Measurements from ENCODE around the gene UXS1. TPM values are rescaled to one million over a fixed set of nuclear protein-coding genes. Genes with fewer than 3 reads are reported as not detected.
A peak's percentile ranks its signal among the peaks of the same experiment; 100 is the strongest.

UXS1 gene
- total RNA-seq, 1 donor from 2014 or later, result 18.2 TPM

DNA sequence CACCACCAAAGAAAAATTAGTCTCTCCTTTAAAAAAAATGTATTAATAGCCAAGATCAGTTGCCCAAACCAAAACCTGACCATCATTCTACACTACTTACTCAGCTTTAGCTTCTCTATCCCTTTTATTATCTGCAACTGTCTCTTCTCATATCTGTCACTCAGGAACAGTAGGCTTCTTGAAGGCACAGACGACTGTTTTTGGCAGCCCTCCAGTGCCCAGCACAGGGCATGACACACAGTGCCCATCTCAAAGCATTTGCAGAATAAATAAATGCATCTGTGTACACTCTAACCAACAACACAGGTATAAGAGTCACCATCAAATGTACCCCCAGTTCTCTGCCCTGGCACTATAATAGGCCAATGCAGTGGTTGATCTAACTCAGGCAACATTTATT, 117.2 kb downstream of the UXS1 start:
- no peak for ATAC-seq

DNA sequence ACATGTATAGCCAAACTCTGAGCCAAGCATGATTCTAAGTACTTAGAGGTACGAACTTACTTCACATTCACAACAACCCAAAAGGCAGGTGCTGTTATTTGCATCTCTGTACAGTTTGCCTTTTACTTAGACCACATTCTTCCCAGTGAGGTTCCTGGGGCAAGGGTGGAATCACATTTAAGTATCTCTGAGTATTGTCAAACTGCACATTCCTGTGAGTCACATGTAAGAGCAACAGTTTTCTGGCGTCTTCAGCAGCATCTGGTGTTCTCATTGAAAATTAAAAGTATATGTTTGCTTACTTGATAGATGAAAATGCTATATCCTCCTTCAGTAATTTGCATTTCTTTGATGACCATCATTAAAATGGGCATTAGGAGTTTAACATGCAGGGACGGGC, 119.1 kb downstream of the UXS1 start:
- no peak for ATAC-seq

DNA sequence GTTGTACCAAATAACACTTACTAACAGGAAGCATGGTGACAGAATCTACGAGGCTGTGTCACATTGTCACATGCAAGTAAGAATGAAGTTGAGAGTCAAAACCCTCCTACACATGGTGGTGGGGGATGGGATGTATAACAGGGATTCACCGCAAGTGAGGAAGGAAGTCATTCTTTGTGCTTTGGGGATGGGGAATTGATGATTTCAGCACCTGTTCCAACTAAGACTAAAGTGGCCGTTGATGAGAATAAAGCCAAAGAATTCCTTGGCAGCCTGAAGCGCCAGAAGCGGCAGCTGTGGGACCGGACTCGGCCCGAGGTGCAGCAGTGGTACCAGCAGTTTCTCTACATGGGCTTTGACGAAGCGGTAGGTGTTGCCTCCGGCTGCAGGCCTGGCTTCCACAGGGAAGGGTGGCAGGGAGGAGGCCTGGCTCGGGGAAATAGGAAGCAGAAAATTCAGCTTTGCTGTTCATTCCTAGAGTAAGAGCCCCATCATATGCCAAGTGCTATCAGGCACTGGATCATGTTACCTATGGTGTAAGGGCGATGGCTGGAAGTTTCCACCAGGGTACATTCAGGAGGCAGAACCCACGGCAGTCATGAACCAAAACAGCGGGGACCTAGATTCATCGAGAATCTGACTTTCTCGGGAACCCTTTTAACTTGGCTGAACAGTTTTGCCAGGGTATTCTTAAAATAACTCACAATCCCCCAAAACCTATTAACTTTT, 120.3 kb downstream of the UXS1 start:
- no peak for ATAC-seq

DNA sequence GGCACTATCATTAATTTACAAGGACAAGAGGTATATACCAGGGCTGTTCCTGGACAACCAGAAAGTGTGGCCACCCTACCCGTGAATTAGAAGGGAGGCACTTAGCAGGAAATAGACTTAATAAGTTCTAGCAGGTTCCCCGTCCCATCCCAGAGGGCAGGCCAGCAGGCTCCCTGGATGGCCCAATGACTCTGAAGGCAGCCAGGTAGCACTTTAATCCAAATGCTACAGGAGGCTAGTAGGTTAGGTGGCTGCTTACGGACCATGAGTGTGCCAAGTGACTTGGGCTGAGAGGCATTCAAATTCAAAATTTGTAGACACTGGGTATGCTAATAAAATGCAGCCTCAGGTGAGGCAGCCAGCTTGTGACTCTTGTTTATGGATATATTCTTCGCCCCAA, 123.9 kb downstream of the UXS1 start:
- no peak for ATAC-seq

DNA sequence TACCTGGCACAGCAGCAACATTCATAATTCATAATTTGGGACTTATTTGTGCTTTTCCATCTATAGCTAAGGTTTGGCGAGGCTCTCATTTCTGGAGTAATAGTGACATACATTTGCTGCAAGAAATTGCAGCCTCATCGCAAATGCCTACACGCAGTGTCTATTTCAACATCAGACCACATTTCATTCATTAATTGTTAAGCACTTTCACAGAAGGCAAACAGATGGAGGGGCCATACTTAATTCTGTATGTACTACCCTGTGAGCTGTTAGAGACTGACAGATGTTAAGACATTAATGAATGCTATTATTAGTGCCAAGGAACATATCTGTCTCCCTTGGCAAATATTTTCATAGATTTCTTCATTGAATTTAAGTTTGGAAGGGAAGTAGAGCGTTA, 125.7 kb downstream of the UXS1 start:
- no peak for ATAC-seq

DNA sequence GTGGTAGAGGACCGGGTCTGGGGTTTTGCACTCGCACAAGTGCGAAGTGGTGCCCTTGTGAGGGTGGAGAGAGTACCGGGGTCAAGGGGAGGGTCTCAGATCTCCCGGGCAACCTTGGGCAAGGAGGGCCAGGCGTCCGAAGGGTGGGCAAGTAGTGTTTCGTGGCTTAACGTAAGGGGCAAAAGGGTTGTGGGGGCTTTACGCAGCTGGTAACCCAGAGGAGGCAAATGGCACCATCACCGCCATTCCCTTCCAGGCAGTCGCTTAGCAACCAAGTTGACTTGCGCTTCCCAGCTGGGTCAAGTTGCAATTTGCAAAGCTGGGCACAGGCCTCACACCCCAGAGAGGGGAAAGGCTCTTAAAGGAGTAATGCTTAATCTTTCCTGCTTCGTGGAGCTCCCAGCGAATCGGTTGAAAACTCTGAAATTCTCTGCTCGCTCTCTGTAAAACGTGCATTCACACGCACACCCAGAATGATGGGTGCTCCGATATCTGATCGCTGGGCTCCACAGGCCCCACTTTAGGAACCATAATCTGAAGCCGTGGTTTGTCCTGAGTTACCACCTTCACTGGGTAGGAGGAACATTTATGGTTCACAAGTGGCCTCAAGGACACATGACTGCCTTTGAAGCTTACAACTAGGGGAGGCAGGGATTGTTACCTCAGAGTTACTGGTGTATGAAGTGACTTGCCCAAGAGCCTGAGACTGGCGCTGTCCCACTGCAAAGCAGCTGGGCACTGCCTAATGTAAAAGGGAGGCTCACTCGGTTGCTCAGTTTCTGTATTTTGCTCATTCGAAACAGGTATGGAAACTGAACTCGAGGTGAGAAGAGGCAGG, 127.9 kb downstream of the UXS1 start:
- ATAC-seq, result no peak

DNA sequence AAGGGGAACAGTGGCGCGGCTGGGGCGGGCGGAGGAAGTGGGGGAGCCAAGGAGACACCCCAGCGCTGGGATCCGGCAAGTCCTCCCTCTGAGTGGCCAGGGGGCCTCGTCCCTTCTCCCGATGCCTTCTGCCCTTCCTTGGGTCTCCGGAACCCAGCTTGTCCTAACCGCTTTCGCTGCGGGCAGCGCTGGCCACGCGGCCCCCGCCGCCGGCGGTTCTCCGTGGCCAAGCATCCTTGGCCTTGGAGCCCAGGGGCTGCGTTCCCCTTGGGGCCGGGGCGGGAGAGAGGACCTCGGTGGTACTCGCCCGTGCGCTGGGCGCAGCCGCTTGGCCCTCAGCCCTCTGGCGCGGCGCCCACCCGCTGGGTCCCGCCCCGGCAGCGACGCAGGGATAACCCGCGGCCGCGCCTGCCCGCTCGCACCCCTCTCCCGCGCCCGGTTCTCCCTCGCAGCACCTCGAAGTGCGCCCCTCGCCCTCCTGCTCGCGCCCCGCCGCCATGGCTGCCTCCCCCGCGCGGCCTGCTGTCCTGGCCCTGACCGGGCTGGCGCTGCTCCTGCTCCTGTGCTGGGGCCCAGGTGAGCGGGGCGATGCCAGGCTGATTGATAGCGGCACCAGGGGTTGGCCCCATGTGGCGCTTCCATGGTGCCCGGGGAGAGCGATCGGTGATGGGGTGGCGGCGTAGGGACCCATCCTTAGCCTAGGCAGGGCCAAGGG, 128.7 kb downstream of the UXS1 start:
- ATAC-seq, result peak; percentile 26

DNA sequence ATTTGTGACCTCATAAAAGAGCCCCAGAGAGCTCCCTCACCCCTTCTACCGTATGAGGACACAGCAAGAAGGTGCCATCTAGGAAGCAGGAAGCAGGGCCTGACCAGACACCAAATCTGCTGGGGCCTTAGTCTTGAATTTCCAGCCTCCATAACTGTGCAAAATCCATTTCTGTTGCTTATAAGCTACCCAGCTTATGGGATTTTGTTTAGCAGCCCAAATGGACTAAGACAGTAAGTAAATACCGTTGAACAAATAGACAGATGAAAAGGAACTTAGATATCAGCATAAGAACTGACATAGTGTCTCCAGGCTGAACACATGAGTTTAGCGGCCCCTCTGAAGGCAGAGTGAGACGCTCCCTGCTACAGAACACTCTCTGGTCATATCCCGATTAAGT, 130.9 kb downstream of the UXS1 start:
- ATAC-seq, result no peak

DNA sequence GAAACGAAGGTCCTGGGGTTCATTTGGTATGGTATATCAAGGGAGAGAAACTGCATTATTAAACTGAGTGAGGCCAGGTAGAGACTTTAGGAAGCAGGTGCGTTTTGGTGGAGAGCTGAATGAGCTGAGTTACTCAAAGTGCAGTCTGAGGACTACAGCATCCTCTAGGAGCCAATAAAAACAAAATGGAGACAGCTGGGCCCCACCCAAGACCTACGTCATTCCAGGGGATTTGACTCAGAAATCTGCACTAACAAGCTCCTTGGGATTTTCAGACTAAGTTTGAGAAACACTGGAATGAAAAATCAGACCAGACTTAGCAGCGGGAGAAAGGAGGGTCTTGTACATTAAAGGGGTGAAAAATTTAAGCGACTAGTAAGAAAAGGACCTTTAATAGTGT, 131.5 kb downstream of the UXS1 start:
- no peak for ATAC-seq

DNA sequence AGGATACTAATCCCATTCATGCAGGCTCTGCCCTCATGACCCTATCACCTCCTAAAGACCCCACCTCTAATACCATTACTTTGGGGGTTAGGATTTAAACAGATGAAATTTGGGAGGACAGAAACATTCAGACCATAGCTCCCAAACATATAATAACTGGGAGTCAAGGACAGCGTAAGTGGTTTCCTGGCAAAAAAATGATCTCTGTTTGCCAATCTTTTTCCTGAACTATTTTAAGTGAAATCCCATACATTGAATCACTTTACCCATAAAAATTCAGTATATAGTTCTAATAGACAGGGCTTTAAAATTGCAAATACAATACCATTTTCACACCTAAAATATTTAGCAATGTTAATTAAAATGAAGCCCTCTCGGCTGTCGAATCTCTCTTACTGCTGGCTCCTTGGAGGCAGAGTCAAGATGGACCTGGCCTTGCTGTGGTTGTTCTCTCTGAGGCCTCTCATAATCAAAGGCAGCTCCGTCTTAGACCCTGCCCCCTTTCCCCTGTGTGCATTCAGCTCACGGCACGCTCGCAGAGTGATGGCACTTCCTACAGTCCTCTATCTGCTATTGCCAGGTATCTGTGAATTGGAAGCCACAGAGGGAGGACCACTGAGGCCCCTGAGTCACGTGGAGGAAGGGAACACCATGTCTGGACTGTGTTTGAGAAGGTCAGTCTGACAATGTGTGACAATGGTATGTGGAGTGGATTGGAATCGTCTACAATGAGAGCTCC, 132.3 kb downstream of the UXS1 start:
- ATAC-seq, result no peak

DNA sequence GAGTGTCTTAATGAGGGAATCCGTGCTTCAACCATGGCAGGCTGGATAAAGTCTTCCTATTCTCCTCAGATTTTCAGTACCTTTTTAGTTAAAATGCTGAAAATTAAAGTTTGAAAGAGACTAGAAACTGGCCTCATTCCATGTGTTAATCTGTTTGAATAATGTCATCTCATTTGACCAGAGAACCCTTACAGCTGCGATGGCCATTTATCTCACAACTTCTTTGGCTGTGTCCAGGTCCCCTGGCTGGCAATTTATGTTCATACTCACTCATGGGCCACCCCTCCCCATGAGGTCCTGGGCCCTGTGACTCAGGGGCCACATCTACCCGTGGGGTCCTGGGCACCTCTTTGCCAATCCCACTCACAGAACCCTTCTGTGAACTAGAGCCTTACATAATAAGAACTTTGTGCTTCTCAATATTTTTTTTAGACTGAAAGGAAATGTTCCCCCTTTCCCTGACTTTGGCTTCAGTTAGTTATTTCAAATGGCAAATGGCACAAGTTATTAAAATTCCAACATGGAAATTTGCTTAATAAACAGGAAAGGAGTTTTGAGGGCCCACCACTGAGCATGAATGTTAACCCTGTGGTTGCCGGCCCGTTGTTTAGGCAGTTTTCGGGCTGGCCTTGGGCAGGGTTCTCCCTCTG, 134.6 kb downstream of the UXS1 start:
- ATAC-seq, result no peak

DNA sequence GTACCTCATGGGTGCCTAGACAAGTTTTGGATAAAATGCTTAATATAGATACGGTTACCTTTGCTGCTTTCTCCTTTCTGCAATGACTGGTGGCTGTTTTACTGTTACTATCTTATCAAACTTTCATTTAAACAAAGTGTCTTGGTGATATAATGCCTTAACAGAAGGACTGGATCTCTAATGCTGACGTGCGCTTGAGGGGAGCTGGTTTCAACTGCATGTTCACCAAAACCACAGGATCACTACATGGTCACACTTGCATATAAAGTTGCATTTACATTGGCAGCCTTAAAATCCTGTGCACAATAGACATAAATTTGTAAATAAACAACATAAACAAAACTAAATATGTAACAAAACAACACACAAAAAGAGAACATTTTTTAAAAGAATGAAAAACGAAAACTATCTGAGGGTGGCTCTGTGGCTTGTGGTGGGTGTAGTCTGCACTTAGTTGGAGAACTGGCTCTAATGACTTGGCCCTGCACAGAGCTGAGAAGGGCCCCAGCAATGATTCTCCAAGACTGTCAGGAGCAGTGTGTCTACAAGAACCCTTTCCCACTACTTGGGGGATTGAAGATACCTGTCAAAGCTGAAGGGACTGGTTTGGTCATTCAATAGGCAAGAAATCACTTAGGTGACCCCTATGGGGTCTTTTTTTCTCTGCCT, 135.5 kb downstream of the UXS1 start:
- no peak for ATAC-seq

DNA sequence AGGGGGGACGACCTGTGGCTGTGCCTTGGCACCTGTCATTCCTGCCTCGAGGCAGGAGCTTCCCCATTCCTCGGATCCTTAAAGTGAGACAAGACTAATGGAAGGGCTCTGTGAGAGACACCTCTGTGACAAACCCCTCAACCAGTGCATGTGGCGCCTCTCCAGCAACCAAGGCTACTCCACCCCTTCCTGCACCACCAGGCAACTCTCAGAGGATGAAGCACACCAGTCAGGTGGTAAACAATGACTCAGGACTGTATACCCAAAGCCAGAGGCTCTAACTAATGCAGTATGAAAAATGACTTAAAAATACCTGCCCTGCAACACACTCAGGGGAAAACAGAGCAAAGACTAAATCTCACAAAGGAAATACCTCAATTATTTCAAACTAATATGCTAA, 136.9 kb downstream of the UXS1 start:
- peak; percentile 95 for ATAC-seq

DNA sequence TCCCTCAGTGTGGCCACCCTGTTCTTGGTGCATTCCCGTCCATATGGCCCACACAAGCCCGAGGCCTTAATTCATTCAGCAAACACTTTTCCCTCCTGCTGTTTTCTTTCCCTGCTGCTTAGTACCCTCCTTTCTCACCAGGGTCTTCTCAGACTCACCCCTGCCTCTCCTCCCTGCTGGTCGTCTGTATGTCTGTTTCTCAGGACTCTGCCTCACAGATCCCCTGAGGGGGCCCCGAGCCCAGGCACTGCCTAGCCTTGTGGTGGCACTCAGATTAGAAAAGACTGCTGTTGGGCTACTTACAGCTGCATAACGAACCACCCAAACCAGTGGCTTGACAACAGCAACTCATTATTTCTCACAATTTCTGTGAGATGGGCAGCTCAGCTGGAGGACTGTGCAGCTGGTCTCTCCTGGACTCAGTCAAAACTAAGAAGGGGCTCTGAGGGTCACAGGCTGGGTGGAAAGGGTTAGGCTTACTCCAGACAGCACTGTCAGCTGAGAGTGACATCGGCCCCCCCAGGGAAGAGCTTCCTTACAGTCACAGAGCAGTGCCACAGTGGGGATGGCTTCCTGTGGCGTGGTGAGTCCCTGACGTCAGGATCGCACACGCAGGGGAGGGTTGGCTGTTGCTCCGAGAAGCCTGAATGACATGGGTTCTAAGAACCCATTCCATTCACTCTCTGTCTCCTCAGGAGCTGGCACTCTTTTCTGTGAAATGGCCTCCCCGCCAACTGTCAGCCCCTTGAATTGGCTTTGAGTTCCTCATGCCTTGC, 139.0 kb downstream of the UXS1 start:
- no peak for ATAC-seq

DNA sequence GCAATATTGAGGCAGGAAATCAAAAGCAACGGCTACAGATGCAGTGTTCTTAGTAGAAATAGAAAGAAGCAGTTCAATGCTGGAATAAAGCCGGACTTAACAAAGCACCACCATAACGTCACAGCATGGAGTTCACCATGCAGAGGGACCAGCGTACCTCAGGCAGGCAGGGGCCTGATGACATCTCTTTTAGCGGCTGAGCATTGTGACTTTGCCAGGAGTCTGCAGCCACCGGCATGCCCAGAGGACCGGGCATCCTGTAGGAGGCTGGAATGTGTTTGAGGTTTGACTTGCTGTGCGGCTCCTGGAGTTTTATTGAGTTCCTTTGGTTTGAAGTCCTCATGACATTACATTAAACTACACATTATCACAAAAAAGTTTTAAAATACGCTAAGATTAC, 139.8 kb downstream of the UXS1 start:
- no peak for ATAC-seq

DNA sequence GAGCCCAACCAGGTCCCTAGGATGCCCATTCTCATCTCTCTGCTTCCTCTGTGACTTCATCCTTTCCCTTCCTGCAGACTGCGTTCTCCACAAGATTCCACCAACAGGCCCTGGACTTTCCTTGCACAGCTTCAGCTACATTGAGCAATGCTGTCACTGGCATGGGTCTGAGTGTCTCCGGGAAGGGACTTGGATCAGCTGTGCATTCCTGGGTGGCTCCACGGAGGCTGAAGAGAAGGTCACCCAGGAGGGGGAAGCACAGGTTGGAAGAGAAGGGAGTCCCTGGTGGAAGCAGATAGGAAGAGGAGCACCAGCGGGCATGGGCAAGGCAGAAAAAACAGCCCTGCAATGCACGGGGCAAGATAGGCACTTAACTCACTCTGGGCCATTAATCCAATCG, 140.5 kb downstream of the UXS1 start:
- ATAC-seq, result no peak

DNA sequence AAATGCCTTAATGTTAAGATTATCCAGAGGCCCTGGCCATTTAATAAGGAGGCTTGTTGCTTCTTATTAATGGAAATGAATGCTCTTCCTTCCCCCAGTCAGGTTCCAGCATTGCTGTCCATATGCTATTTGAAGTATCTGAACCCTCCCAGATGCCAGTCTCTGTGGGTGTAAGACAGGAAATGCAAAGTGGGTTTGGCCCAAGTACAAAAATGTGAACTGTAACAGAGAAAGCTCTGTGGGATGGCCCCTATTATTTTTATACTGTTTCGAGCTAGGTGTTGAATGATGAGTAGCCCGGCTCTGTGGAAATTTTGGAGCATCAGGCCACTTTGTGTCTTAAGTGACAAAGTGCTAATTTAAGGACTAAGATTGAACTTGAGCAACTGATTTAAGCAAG, 141.0 kb downstream of the UXS1 start:
- ATAC-seq, result no peak

DNA sequence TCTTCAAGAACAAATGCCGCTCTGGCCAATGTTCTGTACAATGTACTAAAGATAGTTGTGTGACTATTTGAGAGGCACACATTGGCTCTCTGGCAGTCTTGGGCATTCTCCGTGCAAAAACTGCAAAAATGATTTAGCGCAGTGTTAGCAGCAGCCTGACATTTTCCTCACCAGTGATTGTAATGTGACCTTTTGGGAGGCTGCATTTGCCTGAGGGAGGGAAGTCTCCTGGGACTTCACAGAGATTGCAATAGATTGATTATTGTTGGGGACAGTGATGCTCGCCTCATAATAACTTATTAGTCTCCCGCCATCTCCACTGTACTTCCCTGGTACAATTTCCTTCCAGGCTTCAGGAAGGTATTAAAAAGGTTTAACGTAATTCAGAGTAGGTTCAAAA, 149.2 kb downstream of the UXS1 start:
- no peak for ATAC-seq

DNA sequence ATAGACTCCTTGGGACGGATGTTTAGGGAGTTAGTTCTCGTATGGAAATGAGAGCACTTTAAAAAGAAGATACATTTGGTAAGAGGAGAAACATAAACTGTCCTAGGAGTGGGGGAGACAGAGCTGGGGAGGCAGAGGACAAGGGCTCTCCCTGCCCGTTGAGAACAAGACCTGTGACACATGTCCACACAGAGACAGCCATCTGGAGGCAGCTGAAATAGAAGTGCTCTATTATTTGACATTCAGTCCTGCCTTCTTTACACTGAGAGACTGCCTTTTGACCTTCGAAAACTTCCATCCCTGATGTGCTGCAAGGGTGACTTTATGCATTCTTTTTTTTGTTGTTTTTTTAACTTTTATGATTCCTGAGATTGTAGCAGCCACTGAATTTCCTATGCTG, 150.1 kb downstream of the UXS1 start:
- no peak for ATAC-seq

Data from esophagus mucosa (tissue), 1 donor.